K562 (cell line): ENCODE measurements around the gene PPP3CA. TPM values are rescaled to one million over a fixed set of nuclear protein-coding genes. Genes with fewer than 3 reads are reported as not detected.

Source experiments
- ATAC-seq: fragments of 200-7000 bp; cut with Tn5 transposase; 3 replicates; pipeline ENCODE4 v1.9.1; 2020; ENCODE audit warnings: moderate library complexity
- BruUV-seq: library from RNA; stranded (reverse); fragments of 400-500 nt; replicated peaks from 2 replicates; lab custom pipeline; 2021; lab: Mats Ljungman, UMichigan
- CTCF ChIA-PET: fragments of 300-600 bp; formaldehyde crosslinking; extraction: SDS; loops from one replicate; lab custom pipeline; 2021; ENCODE audit warnings: low intra/inter-chr PET ratio; lab: Yijun Ruan, JAX
- POLR2A ChIA-PET: fragments of 300-600, 350-650 bp; sonication (Branson Sonifier 250); formaldehyde crosslinking; extraction: SDS; loops from one replicate; lab custom pipeline; 2021; ENCODE audit warnings: antibody characterized with exemption, inconsistent platforms; lab: Yijun Ruan, JAX
- DNase-seq, 4 experiments: peaks; one replicate each; pipeline versions ENCODE4 v3.0.0 to v3.0.0-alpha.2; 2011 to 2018; ENCODE audit warnings: low spot score in 3 of 4, mixed read lengths in 3 of 4; ENCODE audit errors: extremely low read depth in 1 of 4
- FAIRE-seq: peaks from 2 replicates; lab custom pipeline; 2011; peaks lifted over from hg19 to GRCh38; lab: Jason Lieb, UNC
- H2AFZ ChIP-seq: 2 replicates; pipeline ENCODE4 v1.6.0; 2011; ENCODE audit warnings: low read depth, low read length, control low read depth, inconsistent platforms
- H3K27ac ChIP-seq: fragments of 200-600 bp; 3 replicates; pipeline ENCODE4 v1.8.0; 2011; ENCODE audit warnings: low read depth, mild to moderate bottlenecking, control low read depth, inconsistent platforms, low read length, moderate library complexity, mixed read lengths; ENCODE audit errors: extremely low read depth
- H3K27me3 ChIP-seq, 2 experiments: fragments of 300-600 bp in 1 of 2; 2 replicates in 1 of 2; 3 replicates in 1 of 2; pipeline versions ENCODE4 v1.6.0 to v1.8.0; 2011; ENCODE audit warnings: inconsistent platforms in 2 of 2, low read length in 2 of 2, mild to moderate bottlenecking in 1 of 2, mixed read lengths in 1 of 2, moderate library complexity in 1 of 2; ENCODE audit not compliant: control insufficient read depth in 2 of 2, insufficient read depth in 2 of 2
- H3K36me3 ChIP-seq: fragments of 300-600 bp; 3 replicates; pipeline ENCODE4 v1.8.0; 2011; ENCODE audit warnings: mild to moderate bottlenecking, low read length, inconsistent platforms; ENCODE audit not compliant: control insufficient read depth, insufficient read depth
- H3K4me1 ChIP-seq, 2 experiments: fragments of 200-600 bp in 1 of 2; replicated peaks in 1 of 2; 2 replicates in 1 of 2; 3 replicates in 1 of 2; pipeline versions ENCODE4 v1.5.1 to v1.8.0; 2011; ENCODE audit warnings: inconsistent platforms in 2 of 2, low read length in 2 of 2, mild to moderate bottlenecking in 1 of 2, mixed read lengths in 1 of 2, moderate library complexity in 1 of 2; ENCODE audit not compliant: control insufficient read depth in 2 of 2, insufficient read depth in 2 of 2
- H3K4me2 ChIP-seq: 2 replicates; pipeline ENCODE4 v1.6.1; 2011; ENCODE audit warnings: low read length, control low read depth, inconsistent platforms, mixed read lengths; ENCODE audit not compliant: insufficient read depth
- H3K4me3 ChIP-seq: fragments of 200-600 bp; sonication (generic), shearing (Covaris generic); 2 replicates; pipeline ENCODE4 v1.5.1; 2016; ENCODE audit warnings: control low read depth, inconsistent platforms
- H3K79me2 ChIP-seq: fragments of 200-600 bp; 3 replicates; pipeline ENCODE4 v1.8.0; 2011; ENCODE audit warnings: low read length, inconsistent platforms; ENCODE audit not compliant: control insufficient read depth, insufficient read depth
- H3K9ac ChIP-seq, 2 experiments: 2 replicates each; pipeline versions ENCODE4 v1.6.0 to v1.6.1; 2011; ENCODE audit warnings: low read depth in 2 of 2, low read length in 2 of 2, control low read depth in 1 of 2, inconsistent platforms in 1 of 2, mild to moderate bottlenecking in 1 of 2, mixed read lengths in 1 of 2; ENCODE audit not compliant: insufficient read depth in 1 of 2
- H3K9me1 ChIP-seq: one replicate; pipeline ENCODE4 v1.6.0; 2011; ENCODE audit warnings: inconsistent platforms, mild to moderate bottlenecking, low read length, moderate library complexity; ENCODE audit not compliant: control insufficient read depth, insufficient read depth
- H3K9me3 ChIP-seq: replicated peaks from 2 replicates; pipeline ENCODE4 v1.5.1; 2011; ENCODE audit warnings: low read depth, low read length, inconsistent platforms; ENCODE audit not compliant: control insufficient read depth, insufficient read depth
- H4K20me1 ChIP-seq: replicated peaks from 2 replicates; pipeline ENCODE4 v1.6.1; 2011; ENCODE audit warnings: low read length, inconsistent platforms, mixed read lengths; ENCODE audit not compliant: control insufficient read depth, insufficient read depth
- ADNP ChIP-seq: fragments of 200-800 bp; sonication (Bioruptor generic); IDR thresholded peaks from 2 replicates; pipeline ENCODE4 v1.6.1; 2016; ENCODE audit warnings: missing genetic modification characterization, missing compliant biosample characterization
- CHD4 ChIP-seq: fragments of 200-600 bp; sonication (generic); IDR thresholded peaks from 3 replicates; pipeline ENCODE4 v1.6.1; 2012; ENCODE audit warnings: low read depth, mild to moderate bottlenecking, mixed read lengths, low read length, inconsistent platforms; ENCODE audit not compliant: insufficient read depth, insufficient replicate concordance, poor library complexity, severe bottlenecking
- MTA3 ChIP-seq: fragments of 450-650 bp; formaldehyde crosslinking; IDR thresholded peaks from 2 replicates; pipeline ENCODE4 v1.6.1; 2017; ENCODE audit warnings: mild to moderate bottlenecking, borderline replicate concordance
- POLR2G ChIP-seq: fragments of 200-400 bp; formaldehyde crosslinking; IDR thresholded peaks from 2 replicates; pipeline ENCODE4 v1.6.1; 2017; ENCODE audit warnings: low read depth, mild to moderate bottlenecking, antibody characterized with exemption, low read length, moderate library complexity
- PTRF ChIP-seq: fragments of 450-650 bp; IDR thresholded peaks from 2 replicates; pipeline ENCODE4 v1.6.1; 2016; ENCODE audit warnings: mild to moderate bottlenecking, missing genetic modification characterization, missing compliant biosample characterization
- ZNF217 ChIP-seq: sonication (generic); formaldehyde crosslinking; IDR thresholded peaks from 2 replicates; pipeline ENCODE4 v1.8.0; 2022; ENCODE audit warnings: mild to moderate bottlenecking, missing genetic modification reagents
- ZNF354B ChIP-seq: fragments of 250-450 bp; sonication (Bioruptor Pico); IDR thresholded peaks from 2 replicates; pipeline ENCODE4 v1.4.0; 2020
- ZNF561 ChIP-seq: fragments of 450-650 bp; formaldehyde crosslinking; conservative IDR thresholded peaks from 2 replicates; pipeline ENCODE4 v1.4.0; 2020; ENCODE audit warnings: mild to moderate bottlenecking, moderate library complexity
- WGBS: fragments of 100-300 bp; shearing (Covaris generic); methylation state at CpG from one replicate; pipeline ENCODE4 v1.1.6; 2016; ENCODE audit warnings: low coverage, mixed read lengths; ENCODE audit not compliant: insufficient coverage; ENCODE audit errors: missing lambda C conversion rate; 5-methylcytosine and 5-hydroxymethylcytosine counted together
- in situ Hi-C: fragments of 300-500 bp; cut with MboI; formaldehyde crosslinking; loops from 4 replicates; pipeline ENCODE4 v1.15.0; 2018; ENCODE audit warnings: inconsistent platforms, mixed read lengths
- intact Hi-C: fragments of 100-400 bp; cut with micrococcal nuclease; formaldehyde crosslinking; loops from 2 replicates; pipeline ENCODE4 v1.14.2; 2022
- polyA plus RNA-seq, 8 experiments: library from polyadenylated mRNA; depleted of rRNA in 4 of 8; stranded (reverse) in 5 of 8; unstranded in 3 of 8; fragments of >200 nt; fragmentation: Nextera tagmentation in 2 of 8; fragmentation: Illumina TruSeq in 1 of 8; extraction: Ambion mirVana in 2 of 8; extraction: Trizol in 1 of 8; gene quantifications; 2 replicates each; pipeline versions ENCODE4 v1.2.1 to v1.2.3, GENCODE V29; 2011 to 2014; ENCODE audit warnings: inconsistent platforms in 1 of 8, missing spikeins in 1 of 8
- total RNA-seq, 7 experiments: library from RNA; depleted of rRNA in 6 of 7; stranded (reverse); fragments of >200 nt in 6 of 7; fragmentation: Illumina TruSeq in 2 of 7; extraction: Trizol in 2 of 7; gene quantifications; 2 replicates each; pipeline versions ENCODE4 v1.2.1 to v1.2.3, GENCODE V29; 2011 to 2021; ENCODE audit warnings: low replicate concordance in 1 of 7

The PPP3CA gene
- total and polyA plus RNA-seq, 9 of the 15 experiments (the other 6 are each of a cell fraction or from before 2014, with no cell fraction given), result 0.94 to 3.2 (median 1.6) TPM

DNA sequence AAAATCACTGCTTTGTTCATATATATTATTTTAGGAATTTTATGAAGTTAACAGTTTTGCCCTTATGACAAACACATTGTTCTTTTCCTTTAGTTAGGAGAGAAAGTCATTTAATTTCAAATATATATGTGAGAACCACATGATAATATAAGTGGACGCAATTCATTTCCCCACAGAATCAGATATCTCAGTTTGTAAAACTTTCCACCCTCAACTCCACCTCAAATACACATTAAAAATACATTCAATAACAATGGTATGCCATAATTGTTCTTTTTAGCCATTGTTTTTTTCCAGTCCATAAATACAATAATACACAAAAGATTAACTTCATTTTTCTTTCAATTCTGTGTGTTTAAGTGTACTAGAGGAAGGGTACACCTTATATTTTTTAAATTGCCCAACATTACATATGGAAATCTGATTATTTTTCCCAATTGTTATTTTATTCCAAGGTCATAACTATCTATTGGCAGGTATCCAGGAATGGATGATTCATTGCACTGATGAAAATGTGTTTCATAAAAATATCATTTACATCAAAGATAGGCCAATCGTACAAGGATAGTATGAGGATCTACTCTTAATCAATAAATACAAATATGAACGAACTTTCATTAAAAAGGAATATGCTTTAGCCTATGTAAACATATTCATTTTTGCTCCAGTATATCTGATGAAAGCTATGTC is 125.0 kb downstream of the PPP3CA start:
- no peak for FAIRE-seq
- TF ChIP-seq ZNF354B (CRISPR knock-in tag) (no peak), POLR2G (no peak), ZNF217 (CRISPR knock-in tag) (no peak), ZNF561 (no peak), PTRF (tag) (no peak), ADNP (tag) (no peak), CHD4 (no peak), MTA3 (no peak)
- TF ChIP-seq, all 486 proteins: peak for 0
- ChIA-PET POLR2A (no interaction called here), CTCF (no interaction called here)
- DNase-seq (no peak), ATAC-seq (no peak)
- no peaks in the 10 kb centered on the region for H3K9me3 ChIP-seq
- H3K4me3 ChIP-seq, result no peak overlapping the region
- no peak overlapping the region for H3K27ac ChIP-seq
- H3K9ac ChIP-seq, result no peak overlapping the region
- in situ Hi-C loops (no loop called here), intact Hi-C loops (no loop called here)
- no TSS peak for BruUV-seq
- H3K36me3 ChIP-seq, result no peaks in the 10 kb centered on the region
- H3K4me2 ChIP-seq, result no peak overlapping the region
- H4K20me1 ChIP-seq, result no peaks in the 10 kb centered on the region
- no peak overlapping the region for H2AFZ ChIP-seq
- no peaks in the 10 kb centered on the region for H3K9me1 ChIP-seq
- no peaks in the 10 kb centered on the region for H3K27me3 ChIP-seq
- no peaks in the 10 kb centered on the region for H3K4me1 ChIP-seq
- H3K79me2 ChIP-seq, result no peaks in the 10 kb centered on the region
- 2% methylated on average over 3 of the region's 3 CpGs for WGBS
